GM21381 (cell line): ENCODE measurements around the gene D2HGDH.
"Not testable (repeated sequence)": the region's sequence is repeated elsewhere in the genome, so short reads cannot be mapped to it uniquely, and the experiment has no call there.

Source experiments
- ATAC-seq: cut with Tn5 transposase; IDR thresholded peaks from one replicate; pipeline ENCODE4 v1.9.1; 2021; ENCODE audit warnings: mild to moderate bottlenecking, moderate library complexity; ENCODE audit not compliant: unreplicated experiment

Gene D2HGDH

DNA sequence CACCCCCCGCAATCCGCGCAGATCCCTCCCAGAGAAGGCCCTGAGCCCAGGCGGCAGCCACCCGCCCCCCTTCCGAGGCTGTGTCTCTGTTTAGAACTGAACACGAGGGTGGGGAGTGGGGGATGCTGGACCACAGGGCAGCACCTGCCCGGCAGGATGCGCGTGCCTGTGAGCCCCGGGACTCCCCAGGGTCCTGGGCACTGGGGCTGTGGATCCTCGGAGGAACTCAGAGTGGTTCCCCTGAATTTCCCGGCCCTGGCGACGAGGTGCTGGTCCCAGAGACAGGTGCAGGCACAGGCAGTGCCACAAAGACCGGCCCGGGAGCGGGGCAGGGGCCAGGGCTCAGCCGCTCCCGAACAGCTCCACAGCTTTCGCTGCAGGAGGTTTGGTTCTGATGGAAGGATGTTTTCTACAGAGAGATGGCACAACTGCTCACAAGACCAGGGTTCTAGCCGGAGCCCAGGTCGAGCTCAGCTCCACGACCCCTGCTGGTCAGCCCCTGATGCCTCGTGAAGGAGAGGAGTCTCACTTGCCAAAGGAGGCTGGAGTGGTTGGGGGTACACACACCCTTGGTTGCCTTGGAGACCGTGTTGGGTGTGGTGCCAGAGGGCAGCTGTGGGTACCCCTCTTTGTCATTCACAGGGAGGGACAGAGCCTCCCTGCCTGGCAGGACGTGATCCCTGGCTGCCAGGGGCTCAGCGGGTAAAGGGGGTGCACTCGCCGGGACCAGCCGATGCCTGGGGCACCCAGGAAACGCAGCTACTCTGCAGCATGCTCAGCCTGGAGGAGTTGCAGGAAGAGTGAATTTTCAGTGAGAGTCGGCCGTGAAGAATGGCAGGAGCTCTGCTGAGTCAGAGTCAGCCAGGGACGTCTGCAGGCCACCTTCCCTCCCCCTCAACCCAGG lies 70.1 kb downstream of the D2HGDH start:
- ATAC-seq, result no peak

- ATAC-seq, result not testable (repeated sequence)
Measured at GRCh38 chr2:241806217-241806616, 71.8 kb downstream of the D2HGDH start.

GRCh38 chr2:241808051-241808720 lies 73.8 kb downstream of the D2HGDH start:
- ATAC-seq, result no peak

DNA sequence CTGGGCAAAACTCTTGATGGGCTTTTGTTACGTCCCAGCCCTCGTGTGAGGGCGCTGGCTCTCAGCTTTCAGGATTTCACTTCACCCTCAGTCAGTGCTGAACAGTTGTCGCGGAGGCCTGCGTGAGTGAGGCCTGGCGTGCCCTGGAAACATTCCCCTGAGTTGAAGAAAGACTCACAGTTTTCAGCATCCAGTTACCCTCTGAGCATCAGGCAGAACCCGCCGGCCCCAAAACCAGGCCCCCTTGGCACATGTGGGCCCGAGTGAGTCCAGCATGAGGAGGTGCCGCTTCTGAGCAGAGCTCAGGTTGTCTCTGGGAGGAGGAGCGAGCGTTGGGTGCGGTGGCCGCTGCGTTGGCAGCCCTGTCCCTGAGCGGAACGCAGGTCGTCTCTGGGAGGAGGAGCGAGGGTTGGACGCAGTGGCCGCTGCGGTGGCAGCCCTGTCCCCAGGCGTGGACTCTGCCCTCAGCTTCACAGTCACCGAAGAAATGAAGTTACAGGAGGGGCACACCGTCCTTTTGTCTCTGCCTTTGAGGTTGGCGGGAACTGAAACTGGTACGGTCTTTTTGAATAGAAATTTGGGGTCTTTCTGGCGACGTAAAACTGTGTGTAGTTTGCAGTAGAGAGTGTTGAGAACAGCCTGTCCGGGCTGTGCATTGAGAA lies 74.4 kb downstream of the D2HGDH start, which contains the start of gene NEU4:
TSS of gene NEU4 (plus strand) at position 473 of the 662 bp plus-strand sequence. CDS start 5,292 bp downstream, outside the sequence.
- ATAC-seq, result no peak

GRCh38 chr2:241809383-241810306 lies 75.2 kb downstream of the D2HGDH start:
- ATAC-seq, result no peak

DNA sequence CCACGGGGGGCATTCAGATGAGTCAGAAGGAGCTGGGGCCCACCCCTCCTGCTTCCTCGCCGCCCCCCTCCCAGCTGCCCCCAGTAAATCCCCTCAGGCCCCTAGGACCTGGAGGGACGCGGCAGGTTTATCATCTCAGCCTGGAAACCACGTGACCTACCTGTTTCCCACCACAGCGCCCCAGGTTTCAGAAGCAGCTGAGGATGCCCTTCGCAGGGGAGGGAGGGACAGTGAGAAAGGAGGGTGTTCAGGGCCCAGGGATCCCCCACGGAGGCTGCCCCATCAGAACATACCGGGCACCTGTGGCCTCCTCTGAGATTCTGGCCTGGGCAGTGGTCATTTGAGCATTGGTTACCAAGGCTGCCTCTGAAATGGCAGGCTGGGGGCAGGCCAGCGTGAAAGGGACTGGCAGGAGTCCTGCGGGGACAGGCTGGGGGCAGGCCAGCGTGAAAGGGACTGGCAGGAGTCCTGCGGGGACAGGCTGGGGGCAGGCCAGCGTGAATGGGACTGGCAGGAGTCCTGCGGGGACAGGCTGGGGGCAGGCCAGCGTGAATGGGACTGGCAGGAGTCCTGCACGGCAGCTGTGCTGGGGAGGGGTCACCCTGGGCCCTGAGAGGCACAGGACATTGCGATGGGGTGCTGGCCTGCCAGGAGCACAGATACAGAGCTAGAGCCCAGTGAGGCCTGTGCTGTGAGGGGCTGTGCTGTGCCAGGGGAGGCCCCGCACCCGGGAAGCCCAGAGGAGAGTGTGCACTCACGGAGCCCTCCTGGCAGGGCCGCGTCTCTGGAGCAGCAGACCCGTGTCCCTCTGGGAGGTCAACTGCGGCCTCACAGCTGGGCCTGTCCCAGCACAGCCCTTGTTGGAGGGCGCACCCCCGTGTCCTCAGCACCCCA lies 76.1 kb downstream of the D2HGDH start:
- no peak for ATAC-seq

DNA sequence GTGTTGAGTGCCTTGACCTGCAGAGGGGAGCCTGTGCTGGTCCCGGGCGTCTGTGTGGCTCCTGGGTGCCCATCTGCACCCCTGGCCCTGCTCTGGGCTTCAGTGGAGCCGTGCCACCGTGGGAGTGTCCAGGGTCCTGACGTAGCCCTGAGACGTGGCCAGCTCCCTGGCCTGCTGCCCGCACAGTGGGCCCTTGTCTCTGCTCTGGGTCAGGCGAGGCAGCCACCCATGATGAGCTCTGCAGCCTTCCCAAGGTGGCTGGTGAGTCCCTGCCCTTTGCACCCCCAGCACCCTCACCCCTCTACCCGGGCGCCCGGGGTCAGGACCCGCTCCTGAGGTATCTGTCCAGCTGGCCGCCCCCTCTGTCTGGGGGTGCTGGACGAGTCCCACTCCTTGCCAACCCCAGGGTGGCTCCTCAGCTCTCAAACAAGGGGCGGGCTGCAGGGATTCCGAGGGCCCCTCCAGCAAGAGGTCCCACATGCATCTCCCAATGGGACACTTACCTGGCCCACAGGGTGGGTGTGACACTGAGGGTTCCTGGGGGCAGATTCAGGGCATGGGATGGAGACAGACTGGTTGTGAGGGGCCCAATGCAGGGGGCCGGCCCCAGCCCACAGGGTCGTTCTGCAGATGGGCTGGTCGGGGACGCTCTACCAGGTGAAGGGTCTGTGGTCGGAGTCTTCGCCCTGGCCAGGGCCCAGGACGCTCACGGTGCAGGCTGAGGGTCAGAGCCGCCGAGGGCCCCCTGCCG lies 76.9 kb downstream of the D2HGDH start:
- no peak for ATAC-seq

DNA sequence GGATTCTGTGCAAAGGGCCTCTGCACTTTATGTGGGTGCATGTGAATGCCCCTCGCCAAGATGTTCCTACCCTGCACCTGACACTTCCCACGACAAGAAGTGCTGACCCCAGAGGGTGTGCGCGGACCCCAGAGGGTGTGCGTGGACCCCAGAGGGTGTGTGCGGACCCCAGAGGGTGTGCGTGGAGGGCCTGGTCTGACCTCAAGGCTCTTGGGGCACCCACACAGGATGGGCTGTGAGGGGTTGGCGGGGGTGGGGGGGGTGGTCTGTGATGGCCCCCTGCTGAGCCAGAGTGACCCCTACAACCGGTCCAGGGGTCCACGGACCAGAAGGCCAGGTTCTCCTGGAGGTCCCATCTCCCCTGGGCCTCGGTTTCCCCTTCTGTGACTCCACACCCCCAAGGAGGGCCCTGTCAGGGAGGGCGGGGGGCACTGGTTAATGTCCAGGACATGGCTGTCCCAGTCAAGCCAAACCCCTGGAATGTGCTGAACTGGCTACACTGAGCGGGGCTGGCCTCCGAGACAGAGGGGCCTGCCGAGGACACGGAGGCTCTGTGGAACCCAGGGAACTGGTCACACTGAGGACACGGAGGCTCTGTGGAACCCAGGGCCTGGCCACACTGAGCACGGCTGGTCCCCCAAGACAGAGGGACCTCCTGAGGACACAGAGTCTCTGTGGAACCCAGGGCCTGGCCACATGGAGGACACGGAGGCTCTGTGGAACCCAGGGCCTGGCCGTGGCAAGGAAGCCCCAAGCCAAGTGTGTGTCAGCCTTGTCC lies 77.7 kb downstream of the D2HGDH start:
- no peak for ATAC-seq

- no peak for ATAC-seq
Measured at GRCh38 chr2:241812730-241813643, 78.6 kb downstream of the D2HGDH start.

DNA sequence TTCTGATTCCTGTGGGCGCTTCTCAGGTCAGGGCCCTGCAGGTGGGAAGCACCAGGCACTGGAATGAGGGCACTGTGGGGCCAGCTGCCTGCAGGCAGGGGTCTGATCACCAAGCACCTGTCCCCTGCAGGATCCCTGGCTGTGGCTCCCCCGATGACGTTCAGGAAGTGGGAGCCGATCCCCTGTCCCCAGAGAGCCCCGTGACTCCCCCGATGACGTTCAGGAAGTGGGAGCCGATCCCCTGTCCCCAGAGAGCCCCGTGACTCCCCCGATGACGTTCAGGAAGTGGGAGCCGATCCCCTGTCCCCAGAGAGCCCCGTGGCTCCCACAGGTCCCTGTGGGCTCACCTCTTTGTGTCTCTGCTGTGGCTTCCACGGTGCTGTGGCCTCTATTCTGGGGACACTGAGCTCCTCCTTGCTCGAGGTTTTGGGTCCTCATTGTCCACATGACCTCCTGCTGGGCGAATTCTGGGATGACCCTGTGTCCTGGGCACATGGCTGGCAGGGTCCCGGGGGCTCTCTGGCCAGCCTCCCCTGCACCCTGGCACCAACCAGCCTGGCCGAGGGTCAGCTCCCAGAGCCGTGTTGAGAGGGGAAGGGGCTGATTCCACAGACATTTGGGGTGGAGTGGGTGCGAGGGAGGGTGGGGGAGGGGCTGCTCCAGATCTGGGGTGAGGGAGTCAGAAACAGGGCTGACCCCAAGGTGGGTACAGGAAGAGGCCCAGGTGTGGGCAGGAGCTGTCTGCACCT lies 79.4 kb downstream of the D2HGDH start:
- ATAC-seq, result no peak

- ATAC-seq, result no peak
Measured at GRCh38 chr2:241814393-241814642, 79.9 kb downstream of the D2HGDH start.

DNA sequence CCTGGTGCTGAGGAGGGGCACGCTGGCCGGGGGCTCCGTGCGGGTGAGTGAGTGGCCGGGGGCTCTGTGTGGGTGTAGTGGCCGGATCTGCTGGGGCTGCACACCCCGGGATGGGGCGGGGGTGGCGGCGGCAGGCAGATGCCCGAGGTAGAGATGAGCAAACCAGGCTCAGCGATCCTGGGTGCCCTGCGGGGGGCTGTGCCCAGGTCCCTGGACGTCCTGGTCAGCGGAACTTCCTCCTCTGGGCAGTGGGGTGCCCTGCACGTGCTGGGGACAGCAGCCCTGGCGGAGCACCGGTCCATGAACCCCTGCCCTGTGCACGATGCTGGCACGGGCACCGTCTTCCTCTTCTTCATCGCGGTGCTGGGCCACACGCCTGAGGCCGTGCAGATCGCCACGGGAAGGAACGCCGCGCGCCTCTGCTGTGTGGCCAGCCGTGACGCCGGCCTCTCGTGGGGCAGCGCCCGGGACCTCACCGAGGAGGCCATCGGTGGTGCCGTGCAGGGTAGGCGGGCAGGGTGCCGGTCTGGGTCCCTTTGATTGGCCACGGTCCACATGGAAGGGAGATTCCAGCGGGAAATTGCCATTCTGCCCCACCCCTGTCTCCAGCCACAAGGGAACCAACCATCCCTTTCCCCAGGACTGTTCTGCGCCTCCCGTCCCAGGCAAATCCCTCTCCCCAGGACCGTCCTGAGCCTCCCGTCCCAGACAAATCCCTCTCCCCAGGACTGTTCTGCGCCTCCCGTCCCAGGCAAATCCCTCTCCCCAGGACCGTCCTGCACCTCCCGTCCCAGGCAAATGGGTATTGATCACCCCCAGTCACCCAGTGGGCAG lies 80.4 kb downstream of the D2HGDH start:
- ATAC-seq, result no peak

- no peak for ATAC-seq
Measured at GRCh38 chr2:241815477-241816430, 81.3 kb downstream of the D2HGDH start.

- no peak for ATAC-seq
Measured at GRCh38 chr2:241816431-241817121, 82.1 kb downstream of the D2HGDH start.
